PFSK-1 (cell line): ENCODE measurements around the gene PPP1R9A.

Source experiments
- FOXP2 ChIP-seq: optimal IDR thresholded peaks from 2 replicates; pipeline ENCODE3; 2011; ENCODE audit warnings: borderline replicate concordance, control low read depth, inconsistent platforms; ENCODE audit not compliant: insufficient read depth; ENCODE audit errors: extremely low read length, extremely low read depth
- POLR2AphosphoS5 ChIP-seq: IDR thresholded peaks from 2 replicates; pipeline ENCODE4 v1.6.1; 2012; ENCODE audit warnings: low read depth, mild to moderate bottlenecking, control low read depth, low read length, moderate library complexity
- SIN3A ChIP-seq: IDR thresholded peaks from 2 replicates; pipeline ENCODE4 v1.6.1; 2012; ENCODE audit warnings: mild to moderate bottlenecking, low read length, moderate library complexity, borderline replicate concordance; ENCODE audit not compliant: insufficient read depth
- TAF1 ChIP-seq: IDR thresholded peaks from 2 replicates; pipeline ENCODE4 v1.6.1; 2012; ENCODE audit warnings: low read length, control low read depth, borderline replicate concordance; ENCODE audit not compliant: insufficient read depth
- TF ChIP-seq, protein P1 (sequence below), 2 experiments: IDR thresholded peaks; 2 replicates each; pipeline versions ENCODE4 v1.6.1 to v1.8.0; 2011 to 2012; ENCODE audit warnings: low read depth in 2 of 2, low read length in 2 of 2, control low read depth in 1 of 2, inconsistent platforms in 1 of 2, mild to moderate bottlenecking in 1 of 2, moderate library complexity in 1 of 2; ENCODE audit not compliant: insufficient read depth in 1 of 2

The PPP1R9A gene

DNA sequence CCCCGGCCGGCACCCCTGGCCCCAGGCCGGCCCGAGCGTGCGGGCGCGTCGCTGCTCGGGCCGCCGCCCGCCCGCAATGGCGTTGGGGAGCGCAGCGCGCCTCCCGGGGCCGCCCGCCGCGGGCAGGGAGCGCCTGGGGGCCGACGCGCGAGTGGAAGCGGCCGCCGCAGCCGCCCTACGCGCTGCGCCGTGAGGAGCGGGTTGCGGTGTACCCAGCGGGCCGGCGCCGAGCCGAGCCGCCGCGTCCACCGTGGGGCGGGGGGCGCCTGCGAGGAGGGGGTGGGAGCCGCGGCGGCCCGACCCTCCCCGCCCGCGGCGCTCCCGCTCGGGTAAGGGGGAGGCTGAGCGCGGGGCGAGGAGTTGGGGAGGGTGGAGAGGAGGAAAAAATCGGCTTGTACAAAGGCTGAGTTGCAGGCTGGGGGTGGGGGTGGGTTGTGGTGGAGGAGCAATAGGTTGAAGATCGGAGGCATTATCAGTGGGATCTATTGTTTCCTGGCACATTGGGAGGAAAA lies 473 bp downstream of the PPP1R9A start:
- TF ChIP-seq TAF1 (no peak), FOXP2 (no peak), SIN3A (no peak), POLR2AphosphoS5 (no peak)
- TF ChIP-seq, protein P1, sequence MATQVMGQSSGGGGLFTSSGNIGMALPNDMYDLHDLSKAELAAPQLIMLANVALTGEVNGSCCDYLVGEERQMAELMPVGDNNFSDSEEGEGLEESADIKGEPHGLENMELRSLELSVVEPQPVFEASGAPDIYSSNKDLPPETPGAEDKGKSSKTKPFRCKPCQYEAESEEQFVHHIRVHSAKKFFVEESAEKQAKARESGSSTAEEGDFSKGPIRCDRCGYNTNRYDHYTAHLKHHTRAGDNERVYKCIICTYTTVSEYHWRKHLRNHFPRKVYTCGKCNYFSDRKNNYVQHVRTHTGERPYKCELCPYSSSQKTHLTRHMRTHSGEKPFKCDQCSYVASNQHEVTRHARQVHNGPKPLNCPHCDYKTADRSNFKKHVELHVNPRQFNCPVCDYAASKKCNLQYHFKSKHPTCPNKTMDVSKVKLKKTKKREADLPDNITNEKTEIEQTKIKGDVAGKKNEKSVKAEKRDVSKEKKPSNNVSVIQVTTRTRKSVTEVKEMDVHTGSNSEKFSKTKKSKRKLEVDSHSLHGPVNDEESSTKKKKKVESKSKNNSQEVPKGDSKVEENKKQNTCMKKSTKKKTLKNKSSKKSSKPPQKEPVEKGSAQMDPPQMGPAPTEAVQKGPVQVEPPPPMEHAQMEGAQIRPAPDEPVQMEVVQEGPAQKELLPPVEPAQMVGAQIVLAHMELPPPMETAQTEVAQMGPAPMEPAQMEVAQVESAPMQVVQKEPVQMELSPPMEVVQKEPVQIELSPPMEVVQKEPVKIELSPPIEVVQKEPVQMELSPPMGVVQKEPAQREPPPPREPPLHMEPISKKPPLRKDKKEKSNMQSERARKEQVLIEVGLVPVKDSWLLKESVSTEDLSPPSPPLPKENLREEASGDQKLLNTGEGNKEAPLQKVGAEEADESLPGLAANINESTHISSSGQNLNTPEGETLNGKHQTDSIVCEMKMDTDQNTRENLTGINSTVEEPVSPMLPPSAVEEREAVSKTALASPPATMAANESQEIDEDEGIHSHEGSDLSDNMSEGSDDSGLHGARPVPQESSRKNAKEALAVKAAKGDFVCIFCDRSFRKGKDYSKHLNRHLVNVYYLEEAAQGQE (IDR thresholded peaks at IDR 0.05; ENCODE audit: insufficient read depth in 1 of 2, low read depth in 2 of 2, low read length in 2 of 2): no peak

DNA sequence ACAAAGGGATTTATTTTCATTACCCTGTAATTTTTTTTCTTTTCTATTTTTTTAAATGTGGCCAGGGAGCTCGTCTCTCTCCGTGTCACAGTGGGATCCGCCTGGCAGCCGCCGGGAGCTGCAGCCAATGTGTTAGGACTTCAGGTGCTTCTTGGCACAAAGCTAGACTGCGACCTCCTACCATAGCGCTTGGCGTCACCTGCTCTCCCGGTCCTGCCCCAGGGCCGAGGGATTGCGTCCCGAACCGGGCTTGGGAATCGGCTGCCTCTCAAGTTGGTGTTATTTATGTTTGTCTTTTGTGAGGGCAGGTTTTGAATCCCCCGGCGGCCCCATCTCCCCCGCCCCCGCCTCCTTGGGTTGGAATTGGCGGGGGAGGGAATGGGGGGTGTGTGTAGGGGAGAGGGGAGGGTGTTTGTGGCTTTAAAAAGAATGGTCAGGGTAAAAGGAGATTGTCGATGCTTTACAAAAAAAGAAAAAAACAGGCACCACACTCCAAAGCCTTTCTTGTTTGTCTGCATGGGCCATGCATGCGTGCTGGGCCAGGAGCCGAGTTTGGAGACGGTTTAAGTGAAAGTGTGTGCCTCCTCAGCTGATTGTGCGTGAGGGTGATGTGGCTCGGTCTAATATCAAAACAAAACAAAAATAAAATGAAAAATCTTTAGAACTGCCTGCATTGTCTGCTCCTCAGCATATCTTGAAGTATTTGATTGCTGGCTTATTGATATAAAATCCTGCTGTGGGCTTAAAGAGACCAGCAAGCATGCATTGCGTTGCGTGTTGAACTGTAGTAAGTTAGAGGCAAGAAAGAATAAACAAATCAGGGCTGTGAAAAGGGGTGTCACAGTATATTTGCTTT lies 1.2 kb downstream of the PPP1R9A start:
- TF ChIP-seq, protein P1 (IDR thresholded peaks at IDR 0.05; ENCODE audit: insufficient read depth in 1 of 2, low read depth in 2 of 2, low read length in 2 of 2): no peak
- no peak for TF ChIP-seq TAF1
- no peak for TF ChIP-seq FOXP2
- no peak for TF ChIP-seq SIN3A
- no peak for TF ChIP-seq POLR2AphosphoS5

DNA sequence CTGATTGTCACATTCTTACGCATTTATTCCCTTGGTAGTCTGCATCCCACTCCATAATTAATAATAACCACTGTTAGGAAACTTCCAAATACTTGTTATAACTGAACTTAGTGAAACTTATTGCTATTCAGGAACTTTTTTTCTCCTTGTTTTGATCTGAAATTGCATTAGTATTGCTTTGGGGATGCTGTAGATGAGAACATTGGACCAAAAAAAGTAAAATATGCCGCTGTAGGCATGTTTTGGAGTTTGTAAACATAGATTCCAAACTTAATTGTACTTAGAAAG lies 1.7 kb downstream of the PPP1R9A start:
- TF ChIP-seq POLR2AphosphoS5: no peak
- TF ChIP-seq TAF1: no peak
- TF ChIP-seq, protein P1 (IDR thresholded peaks at IDR 0.05; ENCODE audit: insufficient read depth in 1 of 2, low read depth in 2 of 2, low read length in 2 of 2): no peak
- no peak for TF ChIP-seq SIN3A
- no peak for TF ChIP-seq FOXP2

DNA sequence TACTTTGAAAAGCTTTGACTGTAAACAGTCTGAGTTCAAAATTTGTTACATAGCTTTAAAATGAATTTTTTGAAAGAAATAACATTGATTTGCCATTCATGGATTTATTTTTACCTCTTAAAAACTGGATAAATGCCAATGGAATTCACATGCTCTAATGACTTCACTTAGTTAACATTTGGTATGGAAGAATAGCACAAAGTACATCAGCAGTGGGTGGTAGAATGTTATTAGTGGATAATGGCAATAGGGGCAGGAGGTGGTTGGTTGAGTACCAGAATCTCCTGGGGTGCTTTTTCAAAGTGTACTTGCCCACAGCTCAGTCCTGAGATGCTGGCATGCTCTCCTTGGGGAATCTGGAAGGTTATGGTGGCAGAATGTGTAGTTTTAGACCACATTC lies 4.7 kb downstream of the PPP1R9A start:
- TF ChIP-seq, protein P1 (IDR thresholded peaks at IDR 0.05; ENCODE audit: insufficient read depth in 1 of 2, low read depth in 2 of 2, low read length in 2 of 2): no peak
- no peak for TF ChIP-seq TAF1
- no peak for TF ChIP-seq FOXP2
- TF ChIP-seq SIN3A: no peak
- TF ChIP-seq POLR2AphosphoS5: no peak
